ENCODE results near the gene DOCK8.

DOCK8 gene

GRCh38 chr9:357560-357959, 142.9 kb downstream of the DOCK8 start:
- no peak for FAIRE-seq
- DNase-seq (ENCODE audit: insufficient read length, low spot score), result no peak
- TF ChIP-seq CTCF (IDR thresholded peaks at IDR 0.05; ENCODE audit: insufficient read depth, missing control alignments), result no peak

- no peak for TF ChIP-seq CTCF (IDR thresholded peaks at IDR 0.05; ENCODE audit: insufficient read depth, missing control alignments)
- DNase-seq (ENCODE audit: insufficient read length, low spot score) (no peak), FAIRE-seq (no peak)
These were observed 148.1 kb downstream of the DOCK8 start for GRCh38 chr9:362561-363273.

- TF ChIP-seq CTCF (IDR thresholded peaks at IDR 0.05; ENCODE audit: insufficient read depth, missing control alignments), result no peak
- FAIRE-seq, result no peak
- DNase-seq (ENCODE audit: insufficient read length, low spot score), result no peak
These were observed 148.6 kb downstream of the DOCK8 start for GRCh38 chr9:363274-363612.

- no peak for TF ChIP-seq CTCF (IDR thresholded peaks at IDR 0.05; ENCODE audit: insufficient read depth, missing control alignments)
- DNase-seq (ENCODE audit: insufficient read length, low spot score) (no peak), FAIRE-seq (no peak)
These were observed 150.8 kb downstream of the DOCK8 start for GRCh38 chr9:365436-365835.

- FAIRE-seq (no peak), DNase-seq (ENCODE audit: insufficient read length, low spot score) (no peak)
- no peak for TF ChIP-seq CTCF (IDR thresholded peaks at IDR 0.05; ENCODE audit: insufficient read depth, missing control alignments)
These were observed 152.0 kb downstream of the DOCK8 start for GRCh38 chr9:366620-367019.

- no peak for FAIRE-seq
These were observed 155.4 kb downstream of the DOCK8 start for GRCh38 chr9:370086-370485.

More at GRCh38 chr9:370086-370485, 155.4 kb downstream of the DOCK8 start:
- no peak for DNase-seq (ENCODE audit: insufficient read length, low spot score)
- TF ChIP-seq CTCF (IDR thresholded peaks at IDR 0.05; ENCODE audit: insufficient read depth, missing control alignments), result no peak
